IPS-15b (cell line): ENCODE data around the gene SLC6A7.
"Not testable (repeated sequence)": the region's sequence is repeated elsewhere in the genome, so short reads cannot be mapped to it uniquely, and the experiment has no call there.

ENCODE experiments used
- H3K27me3 ChIP-seq: one replicate; pipeline ENCODE4 v1.6.1; 2013; ENCODE audit warnings: low read length; ENCODE audit not compliant: control insufficient read depth, insufficient read depth
- H3K36me3 ChIP-seq: one replicate; pipeline ENCODE4 v1.6.1; 2013; ENCODE audit warnings: low read length; ENCODE audit not compliant: control insufficient read depth, insufficient read depth
- H3K4me1 ChIP-seq: one replicate; pipeline ENCODE4 v1.6.1; 2013; ENCODE audit warnings: mild to moderate bottlenecking, low read length; ENCODE audit not compliant: control insufficient read depth, insufficient read depth
- H3K4me3 ChIP-seq: one replicate; pipeline ENCODE4 v1.5.1; 2013; ENCODE audit warnings: low read depth, low read length
- H3K9ac ChIP-seq: one replicate; pipeline ENCODE4 v1.6.1; 2013; ENCODE audit warnings: low read depth, mild to moderate bottlenecking, low read length
- H3K9me3 ChIP-seq: one replicate; pipeline ENCODE4 v1.6.1; 2013; ENCODE audit warnings: mild to moderate bottlenecking, low read length; ENCODE audit not compliant: control insufficient read depth, insufficient read depth

SLC6A7 gene

DNA sequence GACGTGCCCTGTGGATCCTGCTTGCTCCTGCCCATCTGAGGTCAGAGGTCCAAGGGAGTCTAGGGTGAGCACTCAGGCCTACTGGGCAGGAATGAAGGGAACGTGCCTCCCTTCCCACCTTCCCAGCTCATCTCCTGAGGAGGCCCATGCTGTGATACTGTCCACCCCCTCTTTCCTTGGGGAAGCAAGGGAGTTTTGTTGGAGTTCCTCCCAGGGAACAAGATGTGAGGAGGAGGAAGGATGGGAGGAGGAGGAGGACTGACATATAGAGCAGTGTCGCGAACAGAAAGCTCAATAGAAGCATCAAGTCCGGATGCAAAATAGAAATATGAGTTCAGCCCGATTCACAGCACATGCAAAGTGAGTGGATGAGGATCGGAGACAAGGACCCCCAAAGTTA is 41.0 kb downstream of the SLC6A7 start:
- Histone ChIP-seq H3K9ac (no peak overlapping the region), H3K9me3 (no peaks in the 10 kb centered on the region), H3K36me3 (no peaks in the 10 kb centered on the region), H3K4me3 (no peak overlapping the region), H3K27me3 (no peaks in the 10 kb centered on the region), H3K4me1 (no peaks in the 10 kb centered on the region)

DNA sequence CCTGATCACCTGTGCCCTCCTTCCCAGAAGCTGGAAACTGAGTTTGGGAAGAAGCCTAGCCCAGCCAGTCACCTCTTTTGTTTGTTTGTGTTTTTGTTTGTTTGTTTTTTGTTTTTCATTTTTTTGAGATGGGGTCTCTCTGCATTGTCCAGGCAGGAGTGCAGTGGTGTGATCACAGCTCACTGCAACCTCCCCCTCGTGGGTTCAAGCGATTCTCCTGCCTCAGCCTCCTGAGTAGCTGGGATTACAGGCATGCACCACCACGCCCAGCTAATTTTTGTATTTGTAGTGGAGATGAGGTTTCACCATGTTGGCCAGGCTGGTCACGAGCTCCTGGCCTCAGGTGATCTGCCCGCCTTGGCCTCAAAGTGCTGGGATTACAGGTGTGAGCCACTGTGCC is 43.8 kb downstream of the SLC6A7 start:
- not testable (repeated sequence) for H3K9me3 ChIP-seq, H3K36me3 ChIP-seq, H3K27me3 ChIP-seq, H3K9ac ChIP-seq, H3K4me3 ChIP-seq, H3K4me1 ChIP-seq

DNA sequence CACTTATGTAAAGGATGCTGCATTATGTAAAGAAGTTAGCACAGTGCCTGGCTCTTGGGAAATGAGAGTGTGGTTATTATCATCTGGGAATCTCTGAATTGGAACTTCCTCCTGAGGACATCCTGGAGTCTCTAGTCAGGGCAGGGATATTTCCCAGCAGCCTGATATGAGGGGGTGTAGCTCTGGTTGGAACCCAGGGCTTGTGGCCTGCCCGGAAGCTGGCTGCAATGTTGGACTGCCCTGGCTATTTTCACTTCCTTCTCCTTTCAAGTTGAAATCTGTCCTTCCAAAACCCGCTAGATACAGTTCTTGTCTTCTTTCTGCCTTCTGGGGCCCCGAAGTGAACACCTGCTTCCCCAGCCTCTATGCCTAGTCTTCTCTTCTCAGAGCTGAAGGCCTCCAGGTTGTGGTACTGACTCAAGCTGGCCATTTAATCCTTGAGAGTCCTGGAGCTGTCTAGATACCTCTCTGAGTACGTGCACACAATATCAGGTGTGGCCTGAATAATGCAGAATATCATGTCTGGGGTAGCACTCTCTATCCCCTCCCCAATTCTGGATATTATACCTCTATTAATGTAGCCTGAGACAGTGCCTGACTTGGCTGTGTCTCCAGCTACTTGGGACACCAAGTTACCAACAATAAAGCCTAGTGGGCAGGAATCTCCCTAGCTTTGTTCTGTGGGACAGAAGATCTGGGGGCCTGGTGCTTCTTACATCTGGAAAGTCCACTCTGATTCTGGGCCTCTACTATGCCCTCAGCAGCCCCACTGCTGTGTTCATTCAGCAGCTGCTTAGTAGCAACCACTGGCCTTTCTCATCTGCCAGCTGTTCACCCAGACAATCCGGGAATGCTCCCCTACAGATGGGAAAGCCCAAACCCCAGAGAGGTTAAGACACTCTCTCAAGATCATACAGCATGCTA is 45.0 kb downstream of the SLC6A7 start:
- no peaks in the 10 kb centered on the region for H3K9me3 ChIP-seq
- no peak overlapping the region for H3K9ac ChIP-seq
- H3K4me3 ChIP-seq, result no peak overlapping the region
- no peaks in the 10 kb centered on the region for H3K36me3 ChIP-seq
- H3K4me1 ChIP-seq, result no peaks in the 10 kb centered on the region
- no peaks in the 10 kb centered on the region for H3K27me3 ChIP-seq

DNA sequence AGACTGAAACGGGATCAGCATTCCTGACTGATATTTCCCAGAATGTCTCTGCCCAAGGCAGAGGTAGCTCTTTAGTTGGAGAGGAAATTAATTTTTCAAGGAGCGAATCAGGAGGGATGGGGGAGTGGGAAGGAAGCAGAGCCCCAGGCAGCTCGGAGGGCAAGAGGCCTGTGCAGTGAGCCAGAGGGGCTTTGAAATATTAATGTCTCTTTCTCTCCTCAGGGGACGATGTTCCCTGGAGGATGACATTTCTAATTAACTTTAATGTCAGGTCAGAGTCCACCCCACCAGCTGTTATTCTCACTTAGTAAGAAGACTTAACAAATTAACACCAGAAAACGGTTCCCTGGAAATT is 45.6 kb downstream of the SLC6A7 start:
- H3K9ac ChIP-seq, result no peak overlapping the region
- H3K9me3 ChIP-seq, result no peaks in the 10 kb centered on the region
- no peaks in the 10 kb centered on the region for H3K27me3 ChIP-seq
- H3K36me3 ChIP-seq, result no peaks in the 10 kb centered on the region
- H3K4me1 ChIP-seq, result no peaks in the 10 kb centered on the region
- H3K4me3 ChIP-seq, result no peak overlapping the region

DNA sequence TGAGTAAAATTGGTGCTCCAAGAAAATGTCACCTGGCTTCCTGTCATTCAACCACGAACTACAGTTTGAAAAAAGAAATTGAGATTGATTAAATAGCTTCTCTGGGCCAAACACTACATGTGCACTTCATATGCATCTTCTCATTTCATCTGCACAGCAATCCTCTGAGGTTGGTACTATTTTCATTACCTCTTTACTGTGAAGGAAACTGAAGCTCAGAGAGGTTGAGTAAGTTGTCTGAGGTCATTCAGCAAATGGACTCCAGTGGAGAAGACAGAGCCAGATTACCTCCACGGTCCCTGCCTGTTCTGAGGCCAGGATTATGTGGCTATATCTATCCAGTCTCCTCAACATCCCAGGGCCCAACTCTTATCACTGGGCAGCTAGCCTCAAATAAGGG is 46.5 kb downstream of the SLC6A7 start:
- no peaks in the 10 kb centered on the region for H3K4me1 ChIP-seq
- no peaks in the 10 kb centered on the region for H3K9me3 ChIP-seq
- H3K27me3 ChIP-seq, result no peaks in the 10 kb centered on the region
- no peaks in the 10 kb centered on the region for H3K36me3 ChIP-seq
- H3K4me3 ChIP-seq, result no peak overlapping the region
- H3K9ac ChIP-seq, result no peak overlapping the region

DNA sequence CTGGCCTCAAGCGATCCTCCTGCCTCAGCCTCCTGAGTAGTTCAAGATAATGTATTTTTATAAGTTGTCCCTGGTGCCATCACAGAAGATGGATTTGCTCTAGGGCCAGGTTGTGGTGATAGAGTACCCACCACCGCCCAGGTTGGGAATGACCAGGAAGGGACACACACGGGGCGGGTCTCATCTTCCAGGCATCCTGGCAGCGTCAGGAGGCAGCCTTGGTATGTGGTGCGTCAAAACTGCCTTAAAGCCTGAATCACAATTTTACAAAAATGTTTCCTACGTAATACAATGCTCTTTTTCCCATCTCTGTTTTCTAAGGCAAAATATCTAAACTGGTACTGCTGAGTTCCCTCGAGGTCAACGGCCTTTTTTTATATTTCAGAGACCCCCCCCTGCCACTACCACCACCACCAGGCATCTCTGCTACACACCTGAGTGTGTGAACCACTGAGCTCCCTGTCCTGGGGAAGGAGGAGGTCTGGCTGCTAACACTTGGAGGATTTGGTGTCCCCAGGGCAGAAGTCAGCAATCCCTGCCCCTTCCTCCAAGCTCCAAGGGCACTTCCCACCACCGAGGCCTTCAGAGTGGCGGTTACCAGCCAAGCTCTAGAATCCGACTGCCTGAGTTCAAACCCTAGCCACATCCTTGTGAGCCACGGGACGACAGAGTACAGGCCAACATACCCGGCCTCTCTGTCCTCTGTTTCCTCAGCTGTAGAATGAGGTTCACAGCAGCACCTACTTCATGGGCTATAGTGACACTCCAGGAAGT is 47.3 kb downstream of the SLC6A7 start:
- Histone ChIP-seq H3K9ac (no peak overlapping the region), H3K4me1 (no peaks in the 10 kb centered on the region), H3K9me3 (no peaks in the 10 kb centered on the region), H3K36me3 (no peaks in the 10 kb centered on the region), H3K4me3 (no peak overlapping the region), H3K27me3 (no peaks in the 10 kb centered on the region)

GRCh38 chr5:150238646-150239045 is 48.8 kb downstream of the SLC6A7 start:
- Histone ChIP-seq H3K4me3 (no peak overlapping the region), H3K9ac (no peak overlapping the region), H3K9me3 (no peaks in the 10 kb centered on the region), H3K27me3 (no peaks in the 10 kb centered on the region), H3K36me3 (no peaks in the 10 kb centered on the region), H3K4me1 (no peaks in the 10 kb centered on the region)

DNA sequence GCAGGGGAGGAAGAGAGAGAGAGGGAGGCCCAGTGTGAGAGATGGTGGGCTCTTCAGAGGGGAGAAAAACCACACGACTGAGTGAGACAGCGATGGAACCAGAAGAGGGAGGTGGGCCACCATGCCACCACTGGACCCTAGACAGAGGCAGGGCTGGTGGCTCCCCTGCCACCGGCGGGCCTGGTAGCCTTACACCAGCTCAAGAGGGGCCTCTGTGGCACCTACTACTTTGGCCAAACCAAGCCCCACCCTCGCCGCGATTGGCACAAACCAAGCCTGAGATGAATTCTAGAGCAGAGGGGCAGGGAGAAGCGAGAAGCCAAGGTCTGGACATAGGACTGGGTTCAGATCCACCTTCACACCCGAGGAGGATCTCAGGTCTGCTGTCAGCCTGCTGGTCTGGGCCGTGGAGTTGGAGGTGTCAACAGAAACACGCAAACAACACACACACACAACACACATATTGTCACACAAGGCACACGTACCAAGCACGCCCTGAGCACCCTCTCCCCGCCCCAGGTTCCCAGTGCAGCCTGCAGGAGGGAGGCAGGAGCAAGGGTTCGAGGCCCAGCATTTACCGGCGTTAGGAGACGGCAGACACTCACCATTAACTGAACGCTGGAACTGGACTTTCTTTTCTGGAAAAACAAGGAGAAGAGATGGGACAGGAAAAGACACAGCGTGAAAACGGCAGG is 49.4 kb downstream of the SLC6A7 start:
- Histone ChIP-seq H3K9ac (no peak overlapping the region), H3K4me3 (no peak overlapping the region), H3K4me1 (no peaks in the 10 kb centered on the region), H3K27me3 (no peaks in the 10 kb centered on the region), H3K36me3 (no peaks in the 10 kb centered on the region), H3K9me3 (no peaks in the 10 kb centered on the region)

- no peaks in the 10 kb centered on the region for H3K27me3 ChIP-seq
- no peaks in the 10 kb centered on the region for H3K4me1 ChIP-seq
- no peak overlapping the region for H3K9ac ChIP-seq
- no peak overlapping the region for H3K4me3 ChIP-seq
- H3K9me3 ChIP-seq, result no peaks in the 10 kb centered on the region
- H3K36me3 ChIP-seq, result no peaks in the 10 kb centered on the region
Measured at GRCh38 chr5:150239794-150240122, 49.9 kb downstream of the SLC6A7 start.

GRCh38 chr5:150241298-150242160 is 51.7 kb downstream of the SLC6A7 start:
- H3K36me3 ChIP-seq, result no peaks in the 10 kb centered on the region
- no peak overlapping the region for H3K9ac ChIP-seq
- no peaks in the 10 kb centered on the region for H3K4me1 ChIP-seq
- H3K4me3 ChIP-seq, result no peak overlapping the region
- no peaks in the 10 kb centered on the region for H3K27me3 ChIP-seq
- H3K9me3 ChIP-seq, result no peaks in the 10 kb centered on the region

DNA sequence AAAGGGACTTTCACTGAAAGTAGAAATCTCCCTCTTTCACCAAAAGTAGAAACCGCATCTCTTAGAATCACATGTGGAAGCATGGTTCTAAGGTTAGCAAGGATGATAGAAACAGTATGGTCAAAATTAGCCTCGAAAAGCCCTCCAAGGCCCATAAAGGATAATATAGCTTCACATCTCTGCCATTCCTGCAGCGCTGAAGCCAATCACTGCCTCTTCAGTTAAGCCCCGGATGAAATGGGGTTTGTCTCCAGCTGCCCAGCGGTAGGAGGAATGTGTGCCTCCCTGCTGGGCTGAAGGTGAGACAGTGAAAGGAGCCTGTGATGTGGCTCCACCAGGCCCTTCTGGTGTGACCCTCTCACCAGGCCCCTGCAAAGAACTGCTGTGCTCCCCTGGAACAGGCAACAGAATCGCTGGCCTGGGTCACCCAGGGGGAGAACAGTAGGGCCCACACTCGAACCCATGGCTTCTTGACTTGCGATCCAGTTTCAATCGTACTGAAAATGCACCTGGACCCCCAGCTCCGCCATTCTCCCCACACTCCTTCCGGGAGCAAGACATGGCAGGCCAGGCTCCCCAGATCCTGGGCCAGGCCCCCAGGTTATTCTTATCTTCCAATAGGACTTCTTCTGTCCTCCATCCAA is 52.5 kb downstream of the SLC6A7 start:
- Histone ChIP-seq H3K4me3 (no peak overlapping the region), H3K4me1 (no peaks in the 10 kb centered on the region), H3K27me3 (no peaks in the 10 kb centered on the region), H3K9ac (no peak overlapping the region), H3K36me3 (no peaks in the 10 kb centered on the region), H3K9me3 (no peaks in the 10 kb centered on the region)
